ENCODE results near the gene PCSK4.

PCSK4 gene

DNA sequence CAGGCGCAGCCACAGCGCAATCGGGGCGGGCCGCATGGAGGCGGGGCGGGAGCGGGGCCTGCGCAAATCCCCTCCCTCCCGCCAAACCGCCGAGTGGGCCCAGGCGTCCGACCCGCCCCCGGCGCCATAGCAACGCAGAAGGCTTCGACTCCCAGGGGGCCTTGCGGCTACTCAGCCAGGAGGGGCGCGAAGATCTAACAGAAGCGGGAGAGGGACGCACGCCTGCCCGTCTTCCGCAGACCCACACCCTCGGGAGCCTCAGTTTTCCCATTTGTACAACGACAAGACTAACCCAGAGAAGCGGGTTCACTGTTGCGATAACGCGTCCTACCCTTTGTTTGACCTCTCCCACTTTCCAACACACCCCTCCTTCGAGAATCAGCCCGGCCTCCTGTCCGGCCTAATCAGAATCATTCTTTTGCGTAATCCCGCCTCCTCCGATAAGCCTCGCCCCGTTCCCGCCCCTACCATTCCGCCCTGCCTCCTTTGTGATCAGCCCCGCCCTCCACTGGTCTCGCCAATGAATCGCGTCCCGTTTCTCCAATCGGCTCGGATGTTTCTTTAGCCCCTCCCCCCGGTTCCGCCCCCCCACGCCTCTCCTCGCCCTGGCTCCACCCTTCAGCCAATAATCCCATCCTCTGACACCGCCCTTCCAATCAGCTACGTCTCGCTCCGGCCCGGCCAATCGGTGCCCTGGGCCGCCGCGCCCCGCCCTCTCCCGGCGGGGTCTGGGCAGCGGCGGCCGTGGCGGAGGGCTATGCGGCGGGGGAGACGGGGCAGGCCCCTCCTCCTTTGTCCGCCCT is at the start of gene PCSK4:
Gene PCSK4 (minus strand): TSS at position 40 of the 803 bp plus-strand sequence. CDS start 4 bp downstream, at position 36.
- no peaks in the 10 kb centered on the region for H3K36me3 ChIP-seq (ENCODE audit: control insufficient read depth in 2 of 2, insufficient read depth in 1 of 2, low read length in 2 of 2)
- ChIA-PET POLR2A (interaction anchor here (0.6 to 1.5 kb wide), 11 partner anchors 11 to 343 kb away, joined by 3 to 7 read pairs (median 4); no protein-coding TSS in a partner anchor), CTCF (interaction anchor here (0.6 to 1.4 kb wide), 5 partner anchors 12 to 265 kb away, joined by 3 to 11 read pairs (median 3); no protein-coding TSS in a partner anchor)
- peaks cover 5% of the 10 kb centered on the region for H3K4me1 ChIP-seq (ENCODE audit: control insufficient read depth, insufficient read depth, low read length)
- peak within 1 kb of the TSS; percentile 34; the same call in 1 of the 2 replicates for H3K27ac ChIP-seq (ENCODE audit: extremely low read depth, low read depth, low read length)
- peak within 1 kb of the TSS; percentile 46 for H3K4me3 ChIP-seq (ENCODE audit: low read depth, low read length)
- H3K9me3 ChIP-seq (ENCODE audit: control insufficient read depth, insufficient read depth, low read depth, low read length), result no peaks in the 10 kb centered on the region
- TF ChIP-seq, protein P1, sequence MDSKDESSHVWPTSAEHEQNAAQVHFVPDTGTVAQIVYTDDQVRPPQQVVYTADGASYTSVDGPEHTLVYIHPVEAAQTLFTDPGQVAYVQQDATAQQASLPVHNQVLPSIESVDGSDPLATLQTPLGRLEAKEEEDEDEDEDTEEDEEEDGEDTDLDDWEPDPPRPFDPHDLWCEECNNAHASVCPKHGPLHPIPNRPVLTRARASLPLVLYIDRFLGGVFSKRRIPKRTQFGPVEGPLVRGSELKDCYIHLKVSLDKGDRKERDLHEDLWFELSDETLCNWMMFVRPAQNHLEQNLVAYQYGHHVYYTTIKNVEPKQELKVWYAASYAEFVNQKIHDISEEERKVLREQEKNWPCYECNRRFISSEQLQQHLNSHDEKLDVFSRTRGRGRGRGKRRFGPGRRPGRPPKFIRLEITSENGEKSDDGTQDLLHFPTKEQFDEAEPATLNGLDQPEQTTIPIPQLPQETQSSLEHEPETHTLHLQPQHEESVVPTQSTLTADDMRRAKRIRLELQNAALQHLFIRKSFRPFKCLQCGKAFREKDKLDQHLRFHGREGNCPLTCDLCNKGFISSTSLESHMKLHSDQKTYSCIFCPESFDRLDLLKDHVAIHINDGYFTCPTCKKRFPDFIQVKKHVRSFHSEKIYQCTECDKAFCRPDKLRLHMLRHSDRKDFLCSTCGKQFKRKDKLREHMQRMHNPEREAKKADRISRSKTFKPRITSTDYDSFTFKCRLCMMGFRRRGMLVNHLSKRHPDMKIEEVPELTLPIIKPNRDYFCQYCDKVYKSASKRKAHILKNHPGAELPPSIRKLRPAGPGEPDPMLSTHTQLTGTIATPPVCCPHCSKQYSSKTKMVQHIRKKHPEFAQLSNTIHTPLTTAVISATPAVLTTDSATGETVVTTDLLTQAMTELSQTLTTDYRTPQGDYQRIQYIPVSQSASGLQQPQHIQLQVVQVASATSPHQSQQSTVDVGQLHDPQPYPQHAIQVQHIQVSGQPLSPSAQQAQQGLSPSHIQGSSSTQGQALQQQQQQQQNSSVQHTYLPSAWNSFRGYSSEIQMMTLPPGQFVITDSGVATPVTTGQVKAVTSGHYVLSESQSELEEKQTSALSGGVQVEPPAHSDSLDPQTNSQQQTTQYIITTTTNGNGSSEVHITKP (tag by site-specific recombination; IDR thresholded peaks at IDR 0.05), result peak; percentile 100
- TF ChIP-seq GLIS1 (tag by site-specific recombination; IDR thresholded peaks at IDR 0.05), result peak; percentile 38; the same call in 1 of the 2 replicates
- TF ChIP-seq ZNF335 (tag by site-specific recombination; conservative IDR thresholded peaks at IDR 0.05), result peak; percentile 95
- TF ChIP-seq ZNF175 (tag by site-specific recombination; IDR thresholded peaks at IDR 0.05), result no peak
- peak; percentile 95 for TF ChIP-seq ZNF76 (tag by site-specific recombination; IDR thresholded peaks at IDR 0.05; ENCODE audit: borderline replicate concordance, low read depth)
- TF ChIP-seq SP7 (tag by site-specific recombination; IDR thresholded peaks at IDR 0.05), result peak; percentile 73
- peak; percentile 47; the same call in 1 of the 2 replicates for TF ChIP-seq ZBTB21 (tag by site-specific recombination; IDR thresholded peaks at IDR 0.05)
- TF ChIP-seq ZNF843 (tag by site-specific recombination; IDR thresholded peaks at IDR 0.05), result 0 out of 2 replicates have a peak, but pooled peaks have one; percentile 36
- TF ChIP-seq ZNF223 (tag by site-specific recombination; IDR thresholded peaks at IDR 0.05), result no peak
- peak; percentile 100 for TF ChIP-seq SP3 (tag by site-specific recombination; IDR thresholded peaks at IDR 0.05)
- peak; percentile 87 for TF ChIP-seq KLF9 (tag by site-specific recombination; IDR thresholded peaks at IDR 0.05; ENCODE audit: low read depth)
- peak; percentile 99 for TF ChIP-seq KLF8 (tag by site-specific recombination; IDR thresholded peaks at IDR 0.05)
- peak; percentile 97 for TF ChIP-seq KLF10 (tag by site-specific recombination; IDR thresholded peaks at IDR 0.05)
- TF ChIP-seq ZNF473 (tag by site-specific recombination; IDR thresholded peaks at IDR 0.05), result no peak
- TF ChIP-seq ZFHX2 (tag by site-specific recombination; conservative IDR thresholded peaks at IDR 0.05), result peak; percentile 75; the same call in 1 of the 2 replicates
- TF ChIP-seq ZNF133 (tag by site-specific recombination; IDR thresholded peaks at IDR 0.05), result no peak
- peak; percentile 70 for TF ChIP-seq ZNF629 (tag by site-specific recombination; IDR thresholded peaks at IDR 0.05)
- TF ChIP-seq ZNF239 (tag by site-specific recombination; IDR thresholded peaks at IDR 0.05), result no peak
- 0 out of 2 replicates have a peak, but pooled peaks have one; percentile 37 for TF ChIP-seq ZNF24 (tag by site-specific recombination; IDR thresholded peaks at IDR 0.05)
- TF ChIP-seq ZBTB17 (tag by site-specific recombination; IDR thresholded peaks at IDR 0.05), result peak; percentile 72; the same call in 1 of the 2 replicates
- TF ChIP-seq ZNF366 (tag by site-specific recombination; conservative IDR thresholded peaks at IDR 0.05), result peak; percentile 80
- no peak for TF ChIP-seq ZNF23 (tag by site-specific recombination; IDR thresholded peaks at IDR 0.05; ENCODE audit: borderline replicate concordance)
- TF ChIP-seq ZNF600 (tag by site-specific recombination; IDR thresholded peaks at IDR 0.05), result no peak; the same call in 1 of the 2 replicates
- TF ChIP-seq, protein P2, sequence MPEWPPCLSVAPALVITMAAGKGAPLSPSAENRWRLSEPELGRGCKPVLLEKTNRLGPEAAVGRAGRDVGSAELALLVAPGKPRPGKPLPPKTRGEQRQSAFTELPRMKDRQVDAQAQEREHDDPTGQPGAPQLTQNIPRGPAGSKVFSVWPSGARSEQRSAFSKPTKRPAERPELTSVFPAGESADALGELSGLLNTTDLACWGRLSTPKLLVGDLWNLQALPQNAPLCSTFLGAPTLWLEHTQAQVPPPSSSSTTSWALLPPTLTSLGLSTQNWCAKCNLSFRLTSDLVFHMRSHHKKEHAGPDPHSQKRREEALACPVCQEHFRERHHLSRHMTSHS (tag by site-specific recombination; IDR thresholded peaks at IDR 0.05), result no peak
- TF ChIP-seq, protein P3, sequence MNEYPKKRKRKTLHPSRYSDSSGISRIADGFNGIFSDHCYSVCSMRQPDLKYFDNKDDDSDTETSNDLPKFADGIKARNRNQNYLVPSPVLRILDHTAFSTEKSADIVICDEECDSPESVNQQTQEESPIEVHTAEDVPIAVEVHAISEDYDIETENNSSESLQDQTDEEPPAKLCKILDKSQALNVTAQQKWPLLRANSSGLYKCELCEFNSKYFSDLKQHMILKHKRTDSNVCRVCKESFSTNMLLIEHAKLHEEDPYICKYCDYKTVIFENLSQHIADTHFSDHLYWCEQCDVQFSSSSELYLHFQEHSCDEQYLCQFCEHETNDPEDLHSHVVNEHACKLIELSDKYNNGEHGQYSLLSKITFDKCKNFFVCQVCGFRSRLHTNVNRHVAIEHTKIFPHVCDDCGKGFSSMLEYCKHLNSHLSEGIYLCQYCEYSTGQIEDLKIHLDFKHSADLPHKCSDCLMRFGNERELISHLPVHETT (tag by site-specific recombination; IDR thresholded peaks at IDR 0.05), result peak; percentile 70; the same call in 1 of the 2 replicates
- peak; percentile 48; the same call in 1 of the 2 replicates for TF ChIP-seq GLIS2 (tag by site-specific recombination; IDR thresholded peaks at IDR 0.05)
- TF ChIP-seq, protein P4, sequence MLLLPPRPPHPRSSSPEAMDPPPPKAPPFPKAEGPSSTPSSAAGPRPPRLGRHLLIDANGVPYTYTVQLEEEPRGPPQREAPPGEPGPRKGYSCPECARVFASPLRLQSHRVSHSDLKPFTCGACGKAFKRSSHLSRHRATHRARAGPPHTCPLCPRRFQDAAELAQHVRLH (tag by site-specific recombination; IDR thresholded peaks at IDR 0.05), result peak; percentile 44; the same call in 1 of the 2 replicates
- TF ChIP-seq, protein P5, sequence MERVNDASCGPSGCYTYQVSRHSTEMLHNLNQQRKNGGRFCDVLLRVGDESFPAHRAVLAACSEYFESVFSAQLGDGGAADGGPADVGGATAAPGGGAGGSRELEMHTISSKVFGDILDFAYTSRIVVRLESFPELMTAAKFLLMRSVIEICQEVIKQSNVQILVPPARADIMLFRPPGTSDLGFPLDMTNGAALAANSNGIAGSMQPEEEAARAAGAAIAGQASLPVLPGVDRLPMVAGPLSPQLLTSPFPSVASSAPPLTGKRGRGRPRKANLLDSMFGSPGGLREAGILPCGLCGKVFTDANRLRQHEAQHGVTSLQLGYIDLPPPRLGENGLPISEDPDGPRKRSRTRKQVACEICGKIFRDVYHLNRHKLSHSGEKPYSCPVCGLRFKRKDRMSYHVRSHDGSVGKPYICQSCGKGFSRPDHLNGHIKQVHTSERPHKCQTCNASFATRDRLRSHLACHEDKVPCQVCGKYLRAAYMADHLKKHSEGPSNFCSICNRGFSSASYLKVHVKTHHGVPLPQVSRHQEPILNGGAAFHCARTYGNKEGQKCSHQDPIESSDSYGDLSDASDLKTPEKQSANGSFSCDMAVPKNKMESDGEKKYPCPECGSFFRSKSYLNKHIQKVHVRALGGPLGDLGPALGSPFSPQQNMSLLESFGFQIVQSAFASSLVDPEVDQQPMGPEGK (tag by site-specific recombination; IDR thresholded peaks at IDR 0.05), result peak; percentile 86
- TF ChIP-seq SP2 (tag by site-specific recombination; IDR thresholded peaks at IDR 0.05), result peak; percentile 99
- no peak for TF ChIP-seq ZNF624 (tag by site-specific recombination; IDR thresholded peaks at IDR 0.05)
- TF ChIP-seq ZNF302 (tag by site-specific recombination; IDR thresholded peaks at IDR 0.05; ENCODE audit: low read depth), result no peak

Data from HEK293 (cell line).